ENCODE data around the gene SF1.

The SF1 gene

DNA sequence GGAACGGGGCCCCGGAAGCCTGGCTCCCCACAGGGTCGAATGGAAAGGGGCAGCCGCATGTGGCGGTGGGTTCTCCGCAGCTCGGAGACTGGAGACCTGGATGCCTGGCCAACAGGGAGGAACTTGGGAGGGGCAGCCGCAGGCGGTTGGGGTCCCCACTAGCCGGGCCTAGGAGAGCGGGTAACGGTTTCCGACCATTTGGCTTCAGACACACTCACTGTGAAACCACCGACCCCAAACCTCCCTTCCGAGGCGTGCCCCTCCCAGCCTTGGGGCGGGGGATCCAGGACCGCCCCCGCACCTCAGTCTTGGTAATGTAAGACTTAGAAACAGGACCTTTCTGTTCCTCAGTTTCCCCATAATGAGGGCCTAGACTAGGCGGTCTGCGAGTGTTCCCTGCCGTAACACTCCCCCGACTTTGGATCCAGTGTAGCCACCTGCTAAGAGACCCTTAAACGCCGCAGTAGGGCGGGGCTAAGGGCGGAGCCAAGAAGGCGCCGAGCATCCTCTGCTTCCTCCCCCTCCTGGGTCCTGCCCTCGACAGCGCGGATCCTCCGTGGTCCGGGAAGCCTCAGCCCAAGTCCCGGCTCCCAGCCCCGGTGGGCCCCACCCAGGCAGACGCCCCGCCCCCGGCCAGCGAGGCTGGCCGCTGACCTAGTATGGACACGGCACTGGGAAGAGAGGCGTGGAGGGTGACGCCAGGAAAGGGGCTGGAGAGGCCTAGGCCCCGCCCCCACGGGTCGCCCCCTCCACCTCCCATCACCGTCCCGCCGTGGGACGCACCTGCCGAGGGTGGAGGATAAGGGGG lies 32.6 kb downstream of the SF1 start:
- Histone ChIP-seq H3K36me3 (ENCODE audit: insufficient read depth) (no peaks in the 10 kb centered on the region), H3K9ac (no peak overlapping the region), H3K27ac (no peak overlapping the region), H4K20me1 (ENCODE audit: insufficient read depth) (no peaks in the 10 kb centered on the region), H3K4me3 (IDR thresholded peaks at IDR 0.05; ENCODE audit: insufficient read depth, low read depth, low read length) (no peak overlapping the region), H3K79me2 (ENCODE audit: insufficient read depth, low read depth) (no peaks in the 10 kb centered on the region), H3K4me1 (ENCODE audit: low read depth, poor library complexity, severe bottlenecking) (peaks cover 31% of the 10 kb centered on the region), H3K27me3 (ENCODE audit: insufficient read depth, low read depth) (peaks cover 48% of the 10 kb centered on the region), H2AFZ (ENCODE audit: low read depth) (peak overlapping the region; percentile 54; the same call in 1 of the 2 replicates), H3K4me2 (peak overlapping the region; percentile 79)
- TF ChIP-seq, protein P1, sequence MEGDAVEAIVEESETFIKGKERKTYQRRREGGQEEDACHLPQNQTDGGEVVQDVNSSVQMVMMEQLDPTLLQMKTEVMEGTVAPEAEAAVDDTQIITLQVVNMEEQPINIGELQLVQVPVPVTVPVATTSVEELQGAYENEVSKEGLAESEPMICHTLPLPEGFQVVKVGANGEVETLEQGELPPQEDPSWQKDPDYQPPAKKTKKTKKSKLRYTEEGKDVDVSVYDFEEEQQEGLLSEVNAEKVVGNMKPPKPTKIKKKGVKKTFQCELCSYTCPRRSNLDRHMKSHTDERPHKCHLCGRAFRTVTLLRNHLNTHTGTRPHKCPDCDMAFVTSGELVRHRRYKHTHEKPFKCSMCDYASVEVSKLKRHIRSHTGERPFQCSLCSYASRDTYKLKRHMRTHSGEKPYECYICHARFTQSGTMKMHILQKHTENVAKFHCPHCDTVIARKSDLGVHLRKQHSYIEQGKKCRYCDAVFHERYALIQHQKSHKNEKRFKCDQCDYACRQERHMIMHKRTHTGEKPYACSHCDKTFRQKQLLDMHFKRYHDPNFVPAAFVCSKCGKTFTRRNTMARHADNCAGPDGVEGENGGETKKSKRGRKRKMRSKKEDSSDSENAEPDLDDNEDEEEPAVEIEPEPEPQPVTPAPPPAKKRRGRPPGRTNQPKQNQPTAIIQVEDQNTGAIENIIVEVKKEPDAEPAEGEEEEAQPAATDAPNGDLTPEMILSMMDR (conservative IDR thresholded peaks at IDR 0.05; ENCODE audit: low read depth, low read length) = no peak

DNA sequence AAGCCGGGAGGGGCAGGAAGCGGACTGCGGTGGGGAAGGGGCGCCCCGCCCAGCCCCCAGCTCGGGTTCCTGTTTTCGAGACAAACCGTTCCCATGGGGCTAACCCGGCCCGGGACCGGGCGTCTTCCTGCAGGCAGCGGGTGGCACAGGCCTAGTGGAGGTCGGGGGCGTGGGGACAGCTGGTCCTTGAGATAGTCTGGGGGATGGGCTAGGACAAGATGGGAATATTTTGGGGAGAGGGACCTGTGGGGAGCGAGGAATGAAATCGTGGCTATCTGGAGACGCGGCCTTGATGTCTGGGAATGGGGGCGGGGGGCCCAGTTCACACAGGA lies 33.2 kb downstream of the SF1 start:
- peaks cover 54% of the 10 kb centered on the region for H3K27me3 ChIP-seq (ENCODE audit: insufficient read depth, low read depth)
- no peaks in the 10 kb centered on the region for H3K79me2 ChIP-seq (ENCODE audit: insufficient read depth, low read depth)
- H3K4me1 ChIP-seq (ENCODE audit: low read depth, poor library complexity, severe bottlenecking) = peaks cover 31% of the 10 kb centered on the region
- peak overlapping the region; percentile 54; the same call in 1 of the 2 replicates for H2AFZ ChIP-seq (ENCODE audit: low read depth)
- H3K4me3 ChIP-seq (IDR thresholded peaks at IDR 0.05; ENCODE audit: insufficient read depth, low read depth, low read length) = no peak overlapping the region
- no peaks in the 10 kb centered on the region for H3K36me3 ChIP-seq (ENCODE audit: insufficient read depth)
- H4K20me1 ChIP-seq (ENCODE audit: insufficient read depth) = no peaks in the 10 kb centered on the region
- no peak overlapping the region for H3K27ac ChIP-seq
- TF ChIP-seq, protein P1 (conservative IDR thresholded peaks at IDR 0.05; ENCODE audit: low read depth, low read length) = no peak
- H3K9ac ChIP-seq = no peak overlapping the region
- H3K4me2 ChIP-seq = peak overlapping the region; percentile 79

- H4K20me1 ChIP-seq (ENCODE audit: insufficient read depth) = no peaks in the 10 kb centered on the region
- peaks cover 31% of the 10 kb centered on the region for H3K4me1 ChIP-seq (ENCODE audit: low read depth, poor library complexity, severe bottlenecking)
- peak overlapping the region; percentile 54; the same call in 1 of the 2 replicates for H2AFZ ChIP-seq (ENCODE audit: low read depth)
- no peaks in the 10 kb centered on the region for H3K36me3 ChIP-seq (ENCODE audit: insufficient read depth)
- no peak overlapping the region for H3K4me3 ChIP-seq (IDR thresholded peaks at IDR 0.05; ENCODE audit: insufficient read depth, low read depth, low read length)
- no peak overlapping the region for H3K9ac ChIP-seq
- H3K27me3 ChIP-seq (ENCODE audit: insufficient read depth, low read depth) = peaks cover 59% of the 10 kb centered on the region
- no peak overlapping the region for H3K27ac ChIP-seq
- TF ChIP-seq, protein P1 (conservative IDR thresholded peaks at IDR 0.05; ENCODE audit: low read depth, low read length) = no peak
- peak overlapping the region; percentile 94 for H3K4me2 ChIP-seq
- H3K79me2 ChIP-seq (ENCODE audit: insufficient read depth, low read depth) = no peaks in the 10 kb centered on the region
Observed at GRCh38 chr11:64744544-64745188, 33.7 kb downstream of the SF1 start.

DNA sequence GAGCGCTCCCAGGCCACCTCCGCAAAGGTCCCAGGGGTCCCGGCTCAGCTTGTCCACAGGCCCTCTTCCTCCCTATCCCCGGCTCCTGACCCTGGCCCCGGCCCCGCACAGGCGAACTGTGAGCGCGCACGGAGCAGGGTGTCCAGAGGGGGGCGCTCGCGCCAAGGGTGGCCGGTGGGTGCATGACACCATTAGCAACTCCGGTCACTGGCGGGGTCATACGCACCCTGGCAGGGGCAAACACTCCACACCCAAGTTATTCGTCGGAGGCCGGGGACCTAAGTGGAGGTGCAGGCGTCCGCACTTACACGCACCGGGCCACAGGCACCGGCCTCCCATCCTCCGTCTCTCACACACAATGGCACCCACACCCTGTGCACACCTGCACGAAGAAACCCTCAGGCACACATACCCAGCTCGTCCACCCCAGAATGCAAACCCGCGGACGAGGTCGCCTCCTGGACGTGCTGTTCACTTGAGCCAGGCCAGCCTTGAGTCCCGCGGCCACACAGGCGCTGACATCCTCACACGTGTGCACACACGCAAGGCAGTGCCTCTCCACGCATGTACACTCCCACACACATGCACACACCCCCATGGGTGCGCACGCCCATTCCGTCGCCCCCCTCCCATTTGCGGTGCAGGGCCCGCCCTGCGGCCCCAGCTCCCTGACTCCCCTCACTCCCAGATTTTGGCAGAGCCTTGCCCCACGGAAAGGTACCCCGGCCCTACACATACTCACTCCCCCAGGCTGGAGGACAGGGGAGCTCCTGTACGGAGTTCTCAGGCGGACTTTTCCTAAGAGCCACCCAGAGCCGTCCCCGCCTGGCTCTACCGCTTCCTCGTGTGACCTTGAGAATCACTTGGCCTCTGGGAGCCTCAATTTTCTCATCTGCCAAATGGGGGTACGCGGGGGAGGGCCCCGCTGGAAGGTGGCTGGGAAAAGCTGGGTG lies 34.5 kb downstream of the SF1 start, which contains the start of gene RASGRP2:
Gene RASGRP2, minus strand, starts transcription at position 552 of the 953 bp plus-strand sequence. CDS start 1,276 bp downstream, outside the sequence.
- TF ChIP-seq, protein P1 (conservative IDR thresholded peaks at IDR 0.05; ENCODE audit: low read depth, low read length) = peak; percentile 46
- Histone ChIP-seq H3K4me1 (ENCODE audit: low read depth, poor library complexity, severe bottlenecking) (peaks cover 31% of the 10 kb centered on the region), H3K4me2 (peak within 1 kb of the TSS; percentile 94), H3K27me3 (ENCODE audit: insufficient read depth, low read depth) (peaks cover 67% of the 10 kb centered on the region), H2AFZ (ENCODE audit: low read depth) (peak within 1 kb of the TSS; percentile 91; the same call in 1 of the 2 replicates), H3K27ac (no peak within 1 kb of the TSS), H3K4me3 (IDR thresholded peaks at IDR 0.05; ENCODE audit: insufficient read depth, low read depth, low read length) (no peak within 1 kb of the TSS), H3K79me2 (ENCODE audit: insufficient read depth, low read depth) (no peaks in the 10 kb centered on the region), H3K36me3 (ENCODE audit: insufficient read depth) (no peaks in the 10 kb centered on the region), H4K20me1 (ENCODE audit: insufficient read depth) (no peaks in the 10 kb centered on the region), H3K9ac (no peak within 1 kb of the TSS)
